GM21619 (cell line): ENCODE data around the gene THAP4.
"Not testable (repeated sequence)": the region's sequence is repeated elsewhere in the genome, so short reads cannot be mapped to it uniquely, and the experiment has no call there.

Source experiments
- ATAC-seq: cut with Tn5 transposase; IDR thresholded peaks from one replicate; pipeline ENCODE4 v1.9.1; 2021; ENCODE audit not compliant: unreplicated experiment

THAP4 gene

GRCh38 chr2:241590496-241591455, 46.2 kb downstream of the THAP4 start:
- not testable (repeated sequence) for ATAC-seq

- not testable (repeated sequence) for ATAC-seq
These were observed 47.1 kb downstream of the THAP4 start for GRCh38 chr2:241589863-241590262.

DNA sequence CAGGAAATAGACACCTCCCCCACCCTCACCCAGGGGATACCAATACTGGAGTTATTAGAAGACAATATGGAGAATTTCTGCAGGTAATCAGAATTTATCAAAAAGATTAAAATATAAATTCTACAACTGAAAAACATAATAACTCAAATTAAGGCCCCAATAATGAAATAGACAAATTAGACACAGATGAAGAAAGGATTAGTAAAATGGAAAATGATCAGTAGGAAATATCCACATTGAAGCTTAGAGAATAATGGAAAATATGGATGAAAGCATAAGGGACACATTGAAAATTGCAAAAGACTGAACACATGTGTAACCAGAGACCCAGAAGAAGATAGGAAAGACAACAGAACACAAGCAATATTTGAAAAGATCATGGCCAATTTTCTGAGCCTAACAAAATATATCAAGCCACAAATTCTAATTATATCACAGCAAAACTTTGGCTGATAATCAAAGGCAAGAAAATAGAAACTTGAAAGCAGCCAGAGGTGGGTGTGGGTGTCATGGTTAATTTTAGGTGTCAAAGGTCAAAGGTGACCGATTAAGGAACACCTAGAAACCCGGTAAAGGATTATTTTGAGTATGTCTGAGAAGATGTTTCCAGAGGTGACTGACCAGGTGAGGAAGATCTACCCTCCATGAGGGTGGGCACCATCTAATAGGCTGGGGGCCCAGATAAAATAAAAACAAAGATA, 50.2 kb downstream of the THAP4 start:
- no peak for ATAC-seq

- no peak for ATAC-seq
These were observed 52.5 kb downstream of the THAP4 start for GRCh38 chr2:241584436-241584835.

- no peak for ATAC-seq
These were observed 54.2 kb downstream of the THAP4 start for GRCh38 chr2:241582806-241583205.

DNA sequence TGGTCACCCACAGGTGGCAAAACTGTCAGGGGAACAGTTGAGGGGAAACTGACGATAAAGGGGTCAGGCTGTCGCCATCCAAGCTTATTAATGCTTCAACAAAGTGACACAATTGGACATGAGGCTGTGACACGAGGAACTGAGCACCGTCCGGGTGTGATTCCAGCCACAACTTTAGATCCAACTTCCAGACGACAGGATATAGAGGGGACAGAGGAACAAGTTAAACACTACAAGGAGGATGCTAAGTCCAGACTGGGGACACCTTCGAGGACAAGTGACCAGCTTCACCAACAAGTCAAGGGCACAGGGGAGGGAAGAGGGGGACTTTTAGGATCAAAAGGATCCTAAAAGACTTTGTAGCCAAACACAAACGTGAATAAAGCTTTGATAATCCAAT, 54.6 kb downstream of the THAP4 start:
- ATAC-seq = no peak

- no peak for ATAC-seq
These were observed 57.7 kb downstream of the THAP4 start for GRCh38 chr2:241579281-241579680.

DNA sequence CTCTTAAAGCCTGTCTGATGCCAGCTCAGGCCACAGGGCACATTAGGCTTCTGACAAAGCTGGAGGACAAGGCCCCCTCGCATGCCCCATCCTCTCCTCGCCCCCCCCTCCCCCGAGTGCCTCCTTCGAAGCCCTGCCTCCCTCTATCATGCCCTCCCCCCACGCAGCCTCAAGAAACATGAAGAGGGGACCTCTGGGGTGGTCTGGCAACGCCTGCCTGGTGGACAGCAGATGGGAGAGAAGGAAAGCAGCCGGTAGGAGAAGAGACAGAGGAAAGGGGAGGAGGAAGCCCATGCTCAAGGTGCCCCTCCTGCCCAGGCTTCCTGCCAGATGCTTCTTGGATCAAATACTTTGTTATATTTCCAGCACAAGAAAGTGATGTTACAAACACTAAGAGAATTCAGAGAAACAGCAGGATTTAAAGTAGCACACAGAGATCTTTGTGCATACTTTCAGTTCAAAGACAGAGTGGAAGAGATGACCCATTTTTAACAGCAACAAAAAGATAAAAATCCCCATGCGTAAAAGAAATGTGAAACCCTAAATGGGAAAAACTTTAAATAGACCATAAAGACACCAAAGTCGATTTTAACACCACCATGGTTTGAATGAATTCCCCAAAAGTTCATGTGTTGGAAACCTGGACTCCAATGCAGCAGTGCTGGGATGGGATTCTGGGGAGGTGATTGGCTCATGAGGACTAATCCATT, 59.4 kb downstream of the THAP4 start:
- ATAC-seq = no peak

DNA sequence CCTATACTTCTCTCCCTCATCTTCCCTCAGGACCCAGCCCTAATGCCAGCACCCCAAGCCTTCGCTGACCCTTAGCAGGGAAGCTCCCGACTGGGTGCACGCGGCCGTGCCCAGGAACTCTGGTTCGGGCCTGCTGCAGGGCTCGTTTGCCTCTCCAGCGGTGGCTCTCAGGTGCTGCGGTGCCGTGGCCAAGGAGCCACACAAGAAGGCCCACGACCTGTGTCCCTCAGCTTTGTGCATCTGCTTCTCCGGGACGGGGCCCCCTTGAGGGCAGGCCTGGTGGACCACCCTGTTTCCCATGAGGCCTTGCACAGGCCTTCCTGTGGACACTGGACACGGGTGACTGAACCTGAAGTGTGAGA, 60.7 kb downstream of the THAP4 start:
- ATAC-seq = no peak

- ATAC-seq = no peak
These were observed 61.2 kb downstream of the THAP4 start for GRCh38 chr2:241575624-241576292.

GRCh38 chr2:241574911-241575623, 61.9 kb downstream of the THAP4 start:
- no peak for ATAC-seq

GRCh38 chr2:241573741-241574140, 63.2 kb downstream of the THAP4 start:
- ATAC-seq = no peak

GRCh38 chr2:241572915-241573651, 63.9 kb downstream of the THAP4 start:
- ATAC-seq = not testable (repeated sequence)

DNA sequence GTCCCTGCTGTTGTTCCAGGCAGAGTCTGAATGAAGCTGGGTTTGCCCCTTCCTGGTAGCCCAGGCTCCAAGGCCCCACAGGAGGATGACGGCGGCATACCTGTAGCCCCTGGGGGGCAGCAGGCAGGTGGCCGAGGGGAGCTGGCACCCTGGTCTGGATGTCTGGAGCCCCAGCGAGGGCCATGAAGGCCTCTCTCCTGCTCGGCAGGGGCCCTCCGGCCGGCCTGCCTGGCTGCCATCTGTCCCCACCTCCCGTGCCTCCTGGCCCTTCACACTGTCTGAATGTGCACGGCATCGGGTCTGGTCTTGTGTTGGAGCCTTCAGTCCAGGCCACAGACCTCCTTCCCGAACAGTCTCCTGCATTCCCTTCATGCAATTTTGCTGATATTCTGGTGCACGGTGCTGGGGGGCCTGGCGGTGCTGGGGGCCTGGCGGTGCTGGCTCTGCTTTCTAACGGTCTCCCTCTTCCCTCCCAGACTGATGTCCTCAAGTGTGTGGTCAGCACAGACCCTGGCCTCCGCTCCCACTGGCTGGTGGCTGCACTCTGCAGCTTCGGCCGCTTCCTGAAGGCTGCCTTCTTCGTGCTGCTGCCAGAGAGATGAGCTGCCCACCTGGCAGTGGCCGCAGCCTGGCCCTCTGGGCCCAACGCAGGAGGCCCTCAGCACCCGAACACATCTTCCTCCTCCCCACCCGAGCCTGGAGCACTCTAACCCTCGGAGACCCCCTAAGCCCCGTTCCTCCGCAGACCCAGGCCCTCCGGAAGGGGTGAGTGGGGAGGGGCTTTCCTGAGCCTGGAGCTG, 64.9 kb downstream of the THAP4 start:
- no peak for ATAC-seq

DNA sequence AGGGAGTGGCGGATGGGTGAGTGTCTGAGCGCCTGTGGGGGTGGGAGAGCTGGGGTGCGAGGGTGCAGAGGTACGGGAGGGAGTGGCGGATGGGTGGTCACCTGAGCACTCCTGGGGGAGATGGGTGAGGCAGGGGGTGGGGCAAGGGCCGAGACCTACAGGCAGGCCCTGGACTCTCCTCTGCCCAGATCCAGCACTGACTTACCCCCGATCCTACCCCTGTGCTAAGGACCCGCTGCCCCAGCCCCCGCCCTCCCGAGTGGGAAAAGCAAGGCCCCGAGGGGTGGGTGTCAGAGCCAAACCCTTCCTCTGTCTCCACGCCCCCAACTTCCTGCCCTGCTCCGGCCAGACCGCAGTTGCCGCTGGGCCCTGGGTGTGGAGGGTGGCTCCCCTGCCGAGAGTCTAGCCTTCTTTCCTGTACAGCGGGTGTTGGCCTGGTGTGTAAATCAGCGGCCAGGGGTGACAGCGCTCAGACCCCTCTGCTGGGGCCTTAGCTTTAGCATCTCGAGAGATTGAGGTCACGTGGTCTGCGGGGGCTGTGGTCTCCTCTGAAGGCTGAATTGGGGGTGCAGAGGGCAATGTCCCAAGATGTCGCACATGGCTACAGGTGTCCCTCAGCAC, 65.9 kb downstream of the THAP4 start:
- no peak for ATAC-seq

DNA sequence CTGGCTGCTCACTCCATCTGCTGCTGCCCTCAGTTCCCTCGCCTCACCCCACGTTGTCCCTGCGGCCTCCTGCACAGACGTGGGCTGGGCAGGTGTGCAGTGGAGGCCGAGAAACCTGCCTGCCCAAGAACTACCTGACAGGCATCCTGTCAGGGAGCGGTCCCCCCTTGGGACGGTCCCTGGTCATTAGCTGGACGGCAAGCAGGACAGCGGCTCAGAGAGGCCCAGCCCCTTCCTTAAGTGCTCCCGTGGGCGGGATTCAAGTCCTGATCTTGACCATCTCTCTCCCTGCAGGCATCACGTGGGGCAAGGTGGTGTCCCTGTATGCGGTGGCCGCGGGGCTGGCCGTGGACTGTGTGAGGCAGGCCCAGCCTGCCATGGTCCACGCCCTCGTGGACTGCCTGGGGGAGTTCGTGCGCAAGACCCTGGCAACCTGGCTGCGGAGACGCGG, 67.1 kb downstream of the THAP4 start:
- no peak for ATAC-seq

GRCh38 chr2:241568726-241569125, 68.2 kb downstream of the THAP4 start:
- no peak for ATAC-seq

DNA sequence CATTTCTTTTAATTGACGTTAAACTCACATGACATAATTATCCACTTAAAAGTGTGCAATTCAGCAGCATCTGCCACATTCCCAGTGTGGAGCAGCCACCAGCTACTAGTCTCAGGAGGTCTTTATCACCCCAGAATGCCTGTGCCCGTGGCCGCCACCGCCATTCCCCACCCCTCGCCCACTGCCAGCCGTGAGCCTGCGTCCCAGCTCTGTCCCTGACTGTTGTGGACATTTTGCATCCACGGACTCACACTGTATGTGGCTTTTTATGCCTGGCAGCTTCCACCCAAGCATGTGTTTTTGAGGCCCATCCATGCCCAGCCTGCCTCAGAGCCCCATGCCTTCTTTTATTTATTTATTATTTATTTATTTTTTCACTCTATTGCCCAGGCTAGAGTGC, 69.2 kb downstream of the THAP4 start:
- no peak for ATAC-seq
